ENCODE measurements around the gene CPZ. TPM values are rescaled to one million over a fixed set of nuclear protein-coding genes. Genes with fewer than 3 reads are reported as not detected.

The CPZ gene
- total and polyA plus RNA-seq, 11 donors: 0.13 to 4.8 (median 0.26) TPM; not detected in 2

GRCh38 chr4:8583655-8584025 is 8.9 kb upstream of the CPZ start:
- H3K4me1 ChIP-seq: peaks cover 0 to 7% (median 0%) of the 10 kb centered on the region in 12 donors
- DNase-seq: peak in 2 of 5 donors; percentile 15 to 22
- no peak overlapping the region for H3K4me3 ChIP-seq
- no peaks in the 10 kb centered on the region for H3K9me3 ChIP-seq
- no peak for ATAC-seq
- no peaks in the 10 kb centered on the region for H3K36me3 ChIP-seq
- intact Hi-C loops (cut with DNase I): no loop called here
- TF ChIP-seq CTCF (IDR thresholded peaks at IDR 0.05): no peak
- no peak for TF ChIP-seq POLR2A (IDR thresholded peaks at IDR 0.05)
- peaks cover 20 to 89% (median 46%) of the 10 kb centered on the region in 9 donors for H3K27me3 ChIP-seq
- 51 to 72% (median 59%) methylated on average over 4 of the region's 4 CpGs for WGBS, 4 donors
- H3K27ac ChIP-seq: no peak overlapping the region

- DNase-seq (peak in 1 of 5 donors; percentile 46), ATAC-seq (no peak)
- Histone ChIP-seq H3K27ac (no peak overlapping the region), H3K4me1 (peaks cover 0 to 6% (median 0%) of the 10 kb centered on the region in 12 donors), H3K36me3 (no peaks in the 10 kb centered on the region), H3K9me3 (no peaks in the 10 kb centered on the region), H3K4me3 (no peak overlapping the region), H3K27me3 (peaks cover 17 to 86% (median 38%) of the 10 kb centered on the region in 9 donors)
- TF ChIP-seq CTCF (IDR thresholded peaks at IDR 0.05) (no peak), POLR2A (IDR thresholded peaks at IDR 0.05) (no peak)
- 34 to 47% (median 42%) methylated on average over 5 to 6 of the region's 6 CpGs for WGBS, 4 donors
- intact Hi-C loops (cut with DNase I): no loop called here
Observed at GRCh38 chr4:8585186-8585585, 7.4 kb upstream of the CPZ start.

GRCh38 chr4:8585721-8586212 is 6.8 kb upstream of the CPZ start:
- intact Hi-C loops (cut with DNase I): no loop called here
- H3K4me3 ChIP-seq: no peak overlapping the region
- TF ChIP-seq POLR2A (IDR thresholded peaks at IDR 0.05) (no peak), CTCF (IDR thresholded peaks at IDR 0.05) (no peak)
- H3K4me1 ChIP-seq: peaks cover 0 to under 1% (median 0%) of the 10 kb centered on the region in 12 donors
- DNase-seq: peak in 2 of 5 donors; percentile 10 to 51
- no peak for ATAC-seq
- no peak overlapping the region for H3K27ac ChIP-seq
- no peaks in the 10 kb centered on the region for H3K9me3 ChIP-seq
- H3K27me3 ChIP-seq: peaks cover 11 to 82% (median 32%) of the 10 kb centered on the region in 9 donors
- H3K36me3 ChIP-seq: no peaks in the 10 kb centered on the region
- WGBS, 4 donors: 46 to 56% (median 53%) methylated on average over 5 to 7 of the region's 7 CpGs

- Histone ChIP-seq H3K27me3 (peaks cover 6 to 82% (median 27%) of the 10 kb centered on the region in 9 donors), H3K9me3 (no peaks in the 10 kb centered on the region), H3K36me3 (no peaks in the 10 kb centered on the region), H3K4me3 (no peak overlapping the region), H3K27ac (no peak overlapping the region), H3K4me1 (no peaks in the 10 kb centered on the region)
- no peak for ATAC-seq
- no peak for TF ChIP-seq CTCF (IDR thresholded peaks at IDR 0.05)
- TF ChIP-seq POLR2A (IDR thresholded peaks at IDR 0.05): no peak
- 36 to 64% (median 57%) methylated on average over 5 of the region's 5 CpGs for WGBS, 4 donors
- intact Hi-C loops (cut with DNase I): no loop called here
- DNase-seq: peak in 1 of 5 donors; percentile 2
Observed at GRCh38 chr4:8586246-8586645, 6.3 kb upstream of the CPZ start.

All from heart left ventricle (tissue), 16 donors.